Sigmoid colon (tissue), 4 donors: ENCODE measurements around the gene TDRD3.

Experiments used
- CTCF ChIP-seq, 4 experiments: fragments of 450-650 bp in 3 of 4; fragments of 200-600 bp in 1 of 4; IDR thresholded peaks; one replicate each; pipeline ENCODE4 v1.5.1; 2016 to 2019; ENCODE audit warnings: antibody characterized with exemption in 4 of 4, mild to moderate bottlenecking in 3 of 4, moderate library complexity in 2 of 4
- EP300 ChIP-seq, 4 donors: sonication (generic); formaldehyde crosslinking; IDR thresholded peaks; one replicate each; pipeline ENCODE4 v1.6.1; 2017; ENCODE audit warnings: antibody characterized with exemption in 4 of 4
- POLR2A ChIP-seq, 2 donors: fragments of 450-650 bp; IDR thresholded peaks; one replicate each; pipeline ENCODE4 v1.6.1; 2016; ENCODE audit warnings: antibody characterized with exemption in 2 of 2, mild to moderate bottlenecking in 2 of 2, moderate library complexity in 2 of 2

GRCh38 chr13:60363288-60363687 lies 33.7 kb upstream of the TDRD3 start:
- TF ChIP-seq CTCF (IDR thresholded peaks at IDR 0.05) (no peak), POLR2A (IDR thresholded peaks at IDR 0.05) (no peak), EP300 (IDR thresholded peaks at IDR 0.05) (no peak)
